HTERT RPE-1 (cell line): ENCODE results near the gene MEGF6.

Source experiments
- in situ Hi-C: fragments of 300-500 bp; cut with MboI; formaldehyde crosslinking; loops from 4 replicates; pipeline ENCODE4 v1.14.3; 2020; ENCODE audit warnings: low sequenced_read_pairs

Gene MEGF6

DNA sequence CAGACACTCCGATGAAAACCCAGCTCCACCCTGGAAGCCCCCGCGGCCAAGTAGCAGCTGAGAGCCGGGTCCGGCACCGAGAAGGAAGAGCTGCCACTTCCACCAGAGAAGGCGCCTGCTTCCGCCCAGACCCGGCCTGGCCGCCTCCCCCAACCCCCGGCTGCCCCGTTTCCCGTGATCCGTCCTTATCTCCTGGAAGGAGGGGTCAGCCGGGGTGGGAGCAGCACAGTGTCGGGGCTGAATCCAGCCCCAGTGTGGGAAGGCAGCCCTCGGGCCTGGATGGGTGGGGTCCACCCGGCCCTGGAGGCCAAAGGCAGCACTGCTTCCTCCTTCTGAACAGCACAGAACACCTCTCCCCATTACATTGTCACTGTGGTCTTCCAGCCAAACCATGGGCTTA lies 69.4 kb downstream of the MEGF6 start:
- in situ Hi-C loops, result no loop called here

DNA sequence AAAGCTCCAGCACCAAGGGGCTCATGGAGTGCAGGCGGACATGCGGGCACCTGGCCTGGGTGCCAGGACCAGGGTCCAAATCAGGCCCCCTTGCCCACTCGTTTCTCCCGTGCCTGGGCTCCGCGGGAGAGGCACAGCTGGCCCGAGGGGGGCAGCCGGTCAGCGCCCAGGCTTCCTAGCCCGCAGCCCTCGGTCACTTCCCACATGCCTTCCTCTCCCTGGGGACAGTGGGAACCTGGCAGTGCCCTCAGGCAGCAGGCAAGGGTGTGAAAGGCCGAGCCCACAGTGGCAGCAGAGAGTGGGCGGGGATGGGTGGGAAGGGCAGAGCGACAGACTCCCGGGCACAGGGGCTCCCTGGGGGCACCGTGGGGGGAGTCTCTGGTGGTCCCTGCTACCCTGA lies 69.8 kb downstream of the MEGF6 start:
- in situ Hi-C loops, result no loop called here

DNA sequence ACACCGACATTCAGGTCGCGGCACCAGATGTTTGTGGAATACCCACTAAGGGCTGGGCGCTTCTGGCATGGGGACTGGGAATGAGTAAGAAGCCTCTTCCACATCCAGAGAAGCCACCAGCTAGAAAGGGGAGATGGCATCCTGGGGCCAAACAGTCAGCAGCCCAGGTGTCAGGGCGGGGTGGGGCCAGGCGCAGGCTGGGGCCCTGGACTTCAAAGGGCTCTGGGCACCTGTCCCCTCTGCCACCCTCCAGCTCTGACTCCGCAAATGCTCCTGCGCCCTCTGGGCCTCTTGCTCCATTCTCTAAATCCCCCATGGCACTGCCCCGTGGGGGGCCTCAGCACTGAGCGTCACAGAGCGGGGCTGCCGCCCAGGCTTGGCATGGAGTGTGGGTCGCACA lies 70.4 kb downstream of the MEGF6 start:
- in situ Hi-C loops, result no loop called here

DNA sequence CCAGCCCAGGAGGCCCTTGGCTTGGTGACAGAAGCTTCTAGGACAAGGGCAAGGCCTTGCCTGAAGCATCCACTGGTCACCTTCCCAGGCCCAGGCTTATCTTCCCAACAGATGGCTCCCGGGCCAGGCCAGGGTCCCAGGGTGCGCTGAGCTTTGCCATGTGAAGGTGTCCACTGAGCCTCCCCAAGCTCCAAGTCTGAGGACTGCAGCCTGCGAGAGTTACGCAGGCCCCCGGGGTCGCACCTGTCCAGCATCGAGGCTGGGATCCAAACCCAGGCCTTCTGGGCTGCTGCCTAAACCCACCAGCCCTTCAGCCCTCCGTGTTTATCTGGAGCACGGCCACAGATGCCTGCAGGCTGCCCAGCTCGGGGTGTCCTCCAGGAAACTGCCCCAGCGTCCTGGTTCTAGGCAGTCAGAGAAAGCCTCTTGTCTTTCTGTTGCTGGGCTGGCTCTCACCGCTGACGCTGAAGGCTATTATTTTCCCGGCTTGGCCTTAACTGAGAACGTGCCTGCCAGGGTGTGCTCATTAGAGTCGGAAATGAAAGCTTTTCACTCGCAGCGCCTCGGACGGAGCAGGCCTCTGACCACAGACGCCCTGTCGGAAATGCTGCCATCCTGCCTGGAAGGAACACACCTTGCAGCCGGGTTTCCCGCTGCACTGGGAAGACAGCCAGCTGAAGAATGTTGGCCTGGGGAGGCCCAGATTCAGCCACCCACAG lies 71.4 kb downstream of the MEGF6 start:
- in situ Hi-C loops, result no loop called here

DNA sequence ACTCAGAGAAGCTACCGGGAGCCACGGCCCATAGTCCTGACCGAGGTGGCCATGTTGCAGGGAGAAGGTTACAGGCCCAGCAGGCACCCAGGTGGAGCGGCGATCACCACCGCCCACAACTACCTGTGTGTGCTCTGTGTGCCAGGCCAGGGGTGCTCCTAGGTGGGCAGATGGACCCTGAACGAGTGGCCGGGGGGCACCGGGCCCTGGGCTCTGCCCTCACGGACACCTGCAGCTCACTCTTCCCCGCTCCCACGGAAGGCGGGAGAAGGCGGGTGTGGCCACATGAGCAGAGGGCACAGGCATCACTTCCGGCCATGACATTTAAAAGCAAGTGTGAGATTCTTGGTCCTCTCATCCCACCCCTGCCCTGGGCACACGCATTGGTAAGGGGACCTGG lies 73.9 kb downstream of the MEGF6 start:
- in situ Hi-C loops, result no loop called here

DNA sequence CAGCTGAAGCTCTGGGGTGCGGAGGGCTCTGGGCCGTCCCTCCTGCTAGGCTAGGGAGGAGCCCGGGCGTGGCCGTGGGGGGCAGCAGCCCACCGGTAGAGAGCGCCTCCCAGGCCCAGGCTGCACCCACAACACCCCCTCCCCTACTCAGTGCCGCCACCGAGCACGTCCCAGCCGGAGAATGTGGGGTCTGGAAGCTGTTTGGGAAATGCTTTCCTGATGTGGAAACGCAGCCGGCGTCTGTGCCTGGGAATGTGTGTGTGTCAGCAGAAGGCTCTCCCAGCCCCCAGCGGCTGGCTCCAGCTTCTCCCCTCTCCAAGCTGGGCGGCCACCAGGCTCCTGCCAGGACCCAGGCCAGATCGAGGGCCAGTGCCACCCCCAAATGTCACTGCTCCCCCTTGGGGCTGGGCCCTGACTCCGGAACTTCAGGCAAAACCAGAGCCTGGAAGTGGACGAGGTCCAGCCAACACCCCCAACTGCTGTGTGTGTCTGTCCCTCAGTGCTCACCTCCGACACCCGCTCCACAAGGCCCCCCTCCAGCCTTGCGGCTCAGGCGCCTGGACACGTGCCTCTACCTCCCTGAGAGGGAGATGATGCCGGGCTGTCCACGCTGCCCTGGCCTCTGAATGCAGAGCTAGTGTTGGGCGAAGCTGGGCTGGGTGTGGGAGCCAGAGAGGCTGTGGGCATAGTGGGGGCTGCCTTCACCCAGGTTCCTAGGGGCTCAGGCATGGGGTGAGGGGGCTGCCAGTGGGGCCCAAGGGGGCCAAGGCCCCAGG lies 74.7 kb downstream of the MEGF6 start:
- in situ Hi-C loops, result no loop called here

DNA sequence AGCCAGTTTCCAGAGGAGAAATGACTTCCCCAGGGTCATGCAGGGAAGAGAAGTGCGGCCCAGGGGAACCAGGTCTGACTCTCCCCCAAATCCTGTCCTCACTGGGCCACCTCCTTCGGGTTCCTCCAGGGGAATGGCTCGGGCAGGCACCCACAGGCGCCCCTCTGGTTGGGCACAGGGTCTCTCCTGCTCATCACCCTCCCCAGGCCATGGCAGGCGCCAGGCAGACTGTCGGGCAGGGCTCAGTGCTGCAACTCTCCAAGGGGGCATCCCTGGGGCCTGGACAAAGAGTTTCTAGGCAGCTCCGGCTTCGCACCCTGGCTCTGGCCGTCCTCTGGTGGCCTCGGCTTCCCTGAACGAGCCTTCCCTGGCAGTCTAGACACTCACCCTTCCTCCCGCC lies 75.6 kb downstream of the MEGF6 start:
- in situ Hi-C loops, result no loop called here

DNA sequence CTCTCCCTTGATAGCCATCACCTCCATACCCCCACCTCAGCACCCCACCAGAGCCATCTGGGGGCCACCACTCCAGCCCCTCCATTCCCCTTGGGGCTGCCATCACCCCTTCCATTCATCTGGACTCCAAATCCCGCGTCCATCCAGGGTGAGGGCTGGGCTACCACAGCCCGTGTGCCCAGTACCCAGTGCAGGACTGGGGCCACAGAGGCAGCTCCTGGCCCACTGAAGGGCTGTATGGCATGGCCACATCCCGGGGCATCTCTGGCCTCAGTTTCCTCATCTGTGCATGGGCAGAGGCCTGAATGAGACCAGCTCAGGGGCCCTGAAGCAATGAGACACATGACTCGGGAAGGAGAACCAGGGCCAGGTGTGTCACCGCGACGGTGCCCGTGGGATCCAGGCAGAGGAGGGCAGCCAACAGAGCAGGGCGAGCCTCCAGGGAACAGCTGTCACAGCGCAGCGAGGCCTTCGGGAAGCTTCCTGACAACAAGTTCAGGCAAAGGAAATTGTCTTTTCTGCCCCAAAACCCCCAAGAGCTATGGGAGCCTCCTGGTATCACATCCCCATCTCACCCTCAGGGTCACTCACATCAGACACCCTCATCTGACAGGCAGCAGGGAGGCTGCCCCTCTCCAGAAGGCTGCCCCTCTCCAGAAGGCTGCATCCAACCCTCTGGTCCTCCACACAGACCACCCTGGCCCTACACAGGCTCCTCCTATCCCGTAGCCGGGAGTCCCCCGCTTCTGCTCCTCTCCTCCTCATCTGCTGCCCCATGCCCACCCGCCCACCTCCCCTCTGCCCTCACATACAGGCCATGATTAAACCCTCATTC lies 76.3 kb downstream of the MEGF6 start:
- in situ Hi-C loops, result no loop called here

DNA sequence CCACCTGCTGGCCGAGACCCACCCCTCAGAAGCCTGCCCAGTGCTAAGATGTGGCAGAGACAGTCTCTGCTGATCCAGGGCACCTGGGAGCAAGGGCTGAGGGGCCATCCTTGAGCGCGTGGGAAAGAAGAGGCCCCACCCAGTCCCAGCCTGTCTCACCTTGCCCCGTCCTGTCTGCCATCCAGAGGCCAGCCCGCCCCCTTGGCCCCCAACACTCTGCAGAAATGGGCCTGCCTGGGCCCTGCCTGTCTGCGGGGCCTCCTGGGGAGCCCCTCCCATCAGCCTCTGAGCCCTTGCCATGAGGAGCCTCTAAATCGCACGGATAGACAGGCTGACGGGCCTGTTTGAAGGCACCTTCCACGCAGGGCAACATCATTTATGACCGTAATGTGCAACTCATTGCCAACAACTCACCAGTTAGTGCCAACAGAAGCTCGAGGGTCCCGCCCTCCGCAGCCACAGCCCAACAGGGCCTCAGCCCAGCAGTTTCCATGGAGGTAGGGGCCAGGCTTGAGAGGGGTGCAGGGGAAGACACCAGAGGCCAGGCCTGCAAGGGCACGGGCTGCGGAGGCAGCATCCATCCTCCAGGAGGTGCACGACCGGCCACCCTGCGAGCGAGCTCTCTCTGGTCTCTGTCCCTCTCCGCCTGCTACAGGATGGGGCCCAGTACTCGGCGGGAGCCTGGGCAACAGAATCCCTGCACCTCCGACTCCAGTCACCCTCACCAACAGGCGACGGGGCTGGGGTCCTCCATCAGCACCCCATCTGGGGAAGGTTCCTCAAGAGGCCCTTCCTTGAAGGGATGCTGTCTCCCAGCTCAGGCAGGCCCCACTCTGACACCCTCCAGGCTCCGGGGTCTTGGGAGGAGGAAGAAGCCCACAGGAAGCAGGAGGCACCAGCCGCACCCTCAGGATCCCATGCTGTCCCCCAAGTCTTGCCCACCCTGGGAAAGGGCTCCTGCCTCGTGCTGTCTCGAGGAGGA lies 78.0 kb downstream of the MEGF6 start:
- in situ Hi-C loops, result no loop called here

DNA sequence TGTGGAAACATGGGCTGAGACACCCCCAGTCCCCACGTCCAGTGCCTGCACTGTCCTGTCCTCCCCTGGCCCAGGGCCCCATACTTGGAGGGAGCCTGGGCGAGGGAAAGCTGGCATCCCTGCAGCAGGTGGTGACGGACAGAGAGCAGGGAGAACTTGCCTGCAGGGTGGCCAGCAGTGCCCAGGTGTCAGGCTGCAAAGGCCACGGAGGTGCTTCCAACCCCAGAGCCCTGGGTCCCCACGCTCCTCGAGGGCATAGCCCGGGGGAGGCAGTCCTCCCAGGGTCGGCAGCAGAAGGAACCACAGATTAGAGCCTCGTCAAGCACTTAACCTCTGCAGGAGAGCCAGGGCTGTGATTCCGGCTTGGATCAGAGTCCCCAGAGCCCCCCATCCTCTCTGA lies 79.4 kb downstream of the MEGF6 start:
- in situ Hi-C loops, result no loop called here

DNA sequence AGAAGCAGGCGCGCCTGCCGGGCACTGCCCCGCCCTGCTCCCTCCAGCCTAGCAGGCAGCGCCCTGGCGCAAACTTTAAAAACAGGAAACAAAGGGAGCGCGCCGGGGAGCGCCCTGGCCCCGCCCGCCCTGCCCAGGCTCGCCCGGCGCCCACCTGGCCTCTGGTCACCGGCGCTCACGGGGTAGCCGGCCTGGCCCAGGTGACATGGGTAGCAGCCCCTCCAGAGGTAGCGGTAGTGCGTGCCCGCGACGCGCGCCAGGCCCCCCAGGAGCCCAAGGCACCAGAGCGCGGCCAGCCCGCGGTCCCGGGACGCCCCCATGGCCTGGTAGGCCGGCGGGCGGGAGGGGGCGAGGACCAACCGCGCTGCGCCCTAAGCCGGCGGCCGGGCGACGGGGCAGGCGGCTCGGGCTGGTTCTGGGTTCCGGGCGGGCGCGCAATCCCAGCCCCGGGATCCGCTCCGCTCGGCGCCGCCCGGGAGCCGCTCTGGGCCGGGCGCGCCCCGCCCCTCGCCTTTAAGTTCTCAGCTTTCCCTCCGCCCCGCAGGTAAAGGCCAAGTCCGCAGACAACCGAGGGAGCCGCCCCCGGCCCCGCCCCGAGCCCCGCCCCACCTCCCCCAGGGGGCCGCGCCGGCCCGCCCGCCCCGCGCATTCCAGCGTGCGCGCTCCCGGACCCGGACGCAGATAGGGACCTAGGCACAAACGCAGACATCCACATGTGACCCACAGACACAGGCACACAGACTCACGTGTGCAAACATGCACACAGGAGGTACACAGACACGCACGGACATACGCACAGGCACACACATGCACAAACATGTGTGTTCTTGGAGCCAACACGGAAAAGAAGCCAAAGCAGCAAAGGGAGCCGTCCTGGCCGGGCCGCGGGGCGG lies 80.1 kb downstream of the MEGF6 start:
- in situ Hi-C loops, result no loop called here

DNA sequence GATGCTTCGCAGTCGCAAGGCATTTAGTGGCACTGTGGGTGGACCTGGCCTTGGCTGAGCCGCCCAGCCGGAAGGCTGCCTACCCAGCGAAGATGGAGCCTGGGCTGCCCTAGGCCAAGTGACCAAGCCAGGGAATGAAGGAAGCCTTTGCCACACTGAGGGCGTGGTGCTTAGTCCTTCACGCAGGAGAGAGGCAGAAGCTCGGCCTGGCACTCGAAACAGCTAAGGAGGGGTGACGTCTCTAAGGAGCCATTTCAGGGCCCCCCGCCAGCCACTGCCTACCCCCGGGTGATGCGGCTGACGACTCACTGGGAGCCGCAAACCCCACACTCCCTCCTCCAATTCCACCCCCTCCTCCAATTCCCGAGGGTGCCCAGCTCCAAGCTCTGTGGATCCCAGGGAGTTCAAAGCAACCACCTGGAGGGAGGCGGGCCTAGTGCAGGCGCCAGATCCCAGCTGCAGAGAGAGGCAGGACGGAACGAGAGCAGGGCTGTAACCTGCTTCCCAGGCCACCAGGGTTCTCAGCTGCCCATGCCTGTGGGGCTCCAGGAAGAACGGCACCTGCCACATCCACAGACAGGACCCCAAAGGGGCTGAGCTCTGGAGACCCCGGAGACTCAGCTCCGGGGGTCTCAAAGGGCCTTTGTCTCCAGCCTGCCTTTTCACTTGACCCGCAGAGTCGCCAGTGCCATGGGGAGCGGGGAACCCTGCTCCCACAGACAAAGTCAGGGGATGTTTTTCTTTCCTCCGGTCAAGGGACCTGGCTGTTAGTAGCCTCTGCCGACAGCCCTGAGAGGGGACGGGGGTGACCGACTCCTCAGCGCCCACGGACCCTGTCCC lies 81.0 kb downstream of the MEGF6 start:
- in situ Hi-C loops, result no loop called here

DNA sequence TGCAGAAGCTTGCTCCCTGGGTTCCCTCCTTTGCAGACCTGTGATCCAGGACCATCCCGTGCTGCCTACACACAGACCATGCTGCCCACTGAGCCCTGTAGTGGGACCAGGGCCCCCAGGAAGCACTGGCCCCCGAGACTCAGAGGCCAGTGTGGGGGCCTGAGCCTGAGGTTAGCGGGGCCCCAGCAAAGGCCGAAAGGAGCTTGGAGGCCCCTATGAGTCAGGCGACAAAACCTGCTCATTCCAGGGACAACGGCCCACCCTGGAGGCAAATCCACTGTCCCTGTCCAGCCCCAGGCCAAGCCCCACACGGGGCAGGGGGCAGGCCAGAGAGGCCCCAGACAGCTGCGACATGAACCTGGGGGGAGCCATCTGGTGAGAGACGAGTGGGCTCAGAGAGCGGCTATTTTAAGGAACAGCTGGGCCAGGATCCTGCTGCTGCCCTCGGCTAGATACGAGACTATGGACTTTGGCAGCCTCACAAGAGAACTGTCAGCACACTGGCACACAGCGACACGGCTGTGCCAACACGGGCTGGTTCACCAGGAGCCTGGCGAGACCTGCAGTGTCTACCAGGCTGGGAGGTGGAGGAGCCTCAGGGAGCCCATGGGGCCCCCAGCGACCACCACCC lies 82.1 kb downstream of the MEGF6 start:
- in situ Hi-C loops, result no loop called here

DNA sequence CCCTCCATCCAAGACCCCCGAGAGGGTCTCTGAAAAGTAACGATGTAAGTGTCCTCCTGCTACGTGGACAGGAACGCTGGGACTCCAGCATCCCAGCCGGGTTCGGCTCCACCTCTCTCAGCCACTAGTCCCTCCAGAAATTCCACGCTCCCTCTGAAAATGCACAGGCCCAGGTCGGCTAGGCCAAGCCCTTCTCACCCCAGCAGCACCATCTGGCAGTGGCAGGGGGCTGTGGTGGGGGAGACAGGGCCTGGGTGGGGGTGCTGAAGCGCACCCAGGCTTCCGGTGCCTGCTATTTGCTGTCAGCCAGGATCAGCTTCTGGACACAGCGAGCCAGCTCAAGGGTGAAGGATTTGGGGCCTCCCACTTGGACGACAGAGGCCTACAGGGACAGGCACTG lies 83.5 kb downstream of the MEGF6 start:
- in situ Hi-C loops, result no loop called here

DNA sequence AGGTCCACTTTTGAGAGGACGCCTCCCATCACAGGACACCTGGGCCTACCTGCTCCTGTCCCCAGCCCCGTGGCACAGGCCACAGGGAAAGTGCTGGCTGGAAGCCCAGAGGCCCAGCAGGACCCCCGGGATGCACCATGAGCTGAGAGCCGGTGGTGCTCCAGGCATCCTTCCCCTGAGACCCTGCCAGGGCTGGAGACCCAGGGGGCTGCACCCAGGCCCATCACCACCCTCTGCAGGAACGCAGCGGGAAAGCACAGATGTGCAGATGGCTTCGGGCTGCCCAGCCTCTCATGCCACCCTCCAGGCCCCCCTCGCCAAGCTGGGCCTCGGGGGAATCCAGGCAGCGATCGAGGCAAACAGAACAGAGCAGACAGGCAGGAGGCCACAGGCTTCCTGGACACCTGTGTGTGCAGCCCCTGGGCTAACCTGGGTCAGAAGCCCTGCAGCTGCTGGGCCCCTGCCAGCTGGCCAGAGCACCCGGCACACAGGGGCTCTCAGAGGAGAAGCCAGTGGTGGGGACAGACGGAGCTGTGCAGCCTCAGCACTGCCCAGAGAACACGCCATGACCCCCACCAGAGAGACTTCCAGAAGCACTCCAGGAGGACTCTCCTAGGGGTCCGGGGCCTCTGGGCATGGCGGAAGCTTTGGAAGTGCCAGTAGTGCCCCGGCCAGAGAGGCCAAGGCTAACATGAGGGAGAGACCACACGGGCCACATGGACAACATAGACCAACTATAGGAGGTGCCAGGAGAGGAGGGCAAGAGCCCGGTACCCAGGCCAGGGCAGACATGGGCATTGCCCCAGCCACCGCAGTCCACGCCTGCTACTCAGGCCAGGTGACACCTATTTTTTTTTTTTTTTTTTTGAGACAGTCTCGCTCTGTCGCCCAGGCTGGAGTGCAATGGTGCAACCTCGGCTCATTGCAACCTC lies 85.5 kb downstream of the MEGF6 start:
- in situ Hi-C loops, result no loop called here

DNA sequence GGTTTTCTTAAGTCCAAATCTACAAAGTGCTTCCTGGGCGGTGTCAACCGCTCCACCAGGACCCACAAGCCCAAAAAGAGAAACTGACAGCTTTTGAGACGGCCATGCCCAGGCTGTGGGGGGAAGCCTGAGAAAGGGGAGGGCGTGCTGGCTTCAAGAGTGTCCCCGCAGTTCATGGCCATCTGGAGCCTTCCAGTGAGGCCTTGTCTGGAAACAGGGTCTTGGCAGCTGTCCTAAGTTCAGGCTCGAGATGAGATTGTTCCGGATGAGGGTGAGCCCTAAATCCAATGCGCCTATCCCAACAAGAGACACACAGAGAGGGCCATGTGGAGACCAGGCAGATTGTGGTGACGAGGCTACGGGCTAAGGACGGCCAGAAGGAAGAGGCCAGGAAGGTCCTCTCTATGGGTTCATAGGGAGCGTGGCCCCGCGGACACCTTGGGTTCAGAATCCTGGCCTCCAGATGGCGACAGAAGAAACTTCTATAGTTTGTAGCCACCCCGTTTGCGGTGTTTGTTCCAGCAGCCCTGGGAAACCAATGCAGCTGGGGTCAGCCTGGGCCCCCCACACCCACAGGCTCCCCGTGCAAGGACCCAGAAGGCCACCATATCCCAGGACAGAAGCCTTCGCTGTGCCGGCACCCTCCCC lies 86.6 kb downstream of the MEGF6 start:
- in situ Hi-C loops, result no loop called here

DNA sequence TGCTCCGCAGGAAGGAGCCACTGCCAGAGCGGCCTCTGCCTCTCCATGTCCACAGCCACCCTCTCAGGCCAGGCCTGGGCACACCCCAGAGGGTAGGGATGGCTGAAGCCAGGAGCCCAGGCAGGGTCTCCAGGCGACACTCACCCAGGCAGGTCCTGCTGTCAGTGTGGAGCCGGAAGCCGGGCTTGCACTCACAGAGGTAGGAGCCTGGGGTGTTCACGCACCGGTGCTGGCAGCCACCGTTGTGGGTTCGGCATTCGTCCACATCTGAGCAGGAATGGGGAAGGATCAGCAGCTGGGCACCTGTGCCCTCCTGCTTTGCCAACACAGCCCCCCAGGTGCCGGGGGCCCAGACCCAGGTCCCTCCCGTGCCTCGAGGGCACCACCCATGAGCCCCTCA lies 87.3 kb downstream of the MEGF6 start:
- in situ Hi-C loops, result no loop called here
